ENCODE results near the gene SLC25A26. TPM values are rescaled to one million over a fixed set of nuclear protein-coding genes. Genes with fewer than 3 reads are reported as not detected.
"Not testable (repeated sequence)": the region's sequence is repeated elsewhere in the genome, so short reads cannot be mapped to it uniquely, and the experiment has no call there.

Gene SLC25A26
- total RNA-seq, 2 donors from 2014 or later: 13.0 to 16.4 TPM

DNA sequence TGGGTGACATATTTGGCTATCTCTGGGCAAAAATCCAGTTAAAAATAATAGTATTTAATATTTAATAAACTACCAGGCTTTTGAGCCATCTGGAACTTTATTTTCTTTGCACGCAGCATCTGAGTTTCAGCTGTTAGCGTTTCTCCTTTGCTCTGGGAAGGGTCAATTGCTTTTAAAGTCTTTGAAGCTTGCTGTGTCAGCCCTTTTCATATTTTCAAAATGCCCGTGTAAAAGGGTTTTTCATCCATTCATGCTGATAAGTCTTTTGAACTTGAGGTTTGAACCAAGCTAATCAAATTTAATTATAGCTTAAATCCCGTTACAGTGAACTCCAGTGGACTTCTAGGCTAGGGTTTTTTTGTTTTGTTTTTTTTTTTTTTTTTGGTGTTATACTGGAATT is 79.1 kb downstream of the SLC25A26 start:
- intact Hi-C loops (cut with DNase I): loop anchor here in 1 of 2 donors (10.0 kb wide), 1 partner anchor 85 kb away; no protein-coding TSS in a partner anchor
- no peak for DNase-seq (ENCODE audit: low spot score)

DNA sequence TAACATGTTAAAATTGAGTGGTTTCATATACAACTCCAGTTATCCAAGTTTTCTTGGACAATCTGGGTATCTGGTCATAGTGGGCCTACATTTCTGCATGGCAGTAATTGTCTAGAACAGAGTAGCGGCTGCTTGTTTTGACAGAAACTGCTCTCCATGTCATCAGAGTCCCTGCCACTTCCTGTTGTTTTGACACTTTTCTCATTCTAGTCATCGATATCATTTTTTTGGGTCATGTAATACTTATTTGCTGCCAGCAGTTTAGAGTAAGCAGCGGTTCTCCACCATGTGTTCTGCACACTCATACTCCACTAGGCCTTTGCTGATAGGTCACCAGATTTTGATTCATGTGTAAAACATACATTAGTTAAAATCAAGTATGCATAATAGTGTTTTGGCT is 81.5 kb downstream of the SLC25A26 start:
- intact Hi-C loops (cut with DNase I): no loop called here
- DNase-seq (ENCODE audit: low spot score): no peak

DNA sequence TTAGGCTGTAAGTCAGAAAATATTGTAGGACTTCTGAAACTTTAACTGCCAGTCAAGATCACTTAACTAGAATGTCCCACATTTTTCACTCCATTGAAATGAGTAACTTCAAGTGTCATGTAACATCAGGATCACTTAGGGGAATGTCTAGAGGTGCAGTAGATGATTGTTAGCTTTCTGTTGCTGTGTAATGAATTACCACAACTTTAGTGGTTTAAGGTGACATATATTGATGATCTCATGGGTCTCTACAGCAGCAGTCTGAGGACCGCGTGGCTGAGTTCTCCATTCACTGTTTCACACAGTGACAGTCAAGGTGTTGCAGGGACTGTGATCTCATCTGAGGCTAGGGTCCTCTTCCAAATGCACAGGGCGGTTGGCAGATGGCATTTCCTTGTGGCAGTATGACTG is 82.7 kb downstream of the SLC25A26 start:
- intact Hi-C loops (cut with DNase I): no loop called here
- no peak for DNase-seq (ENCODE audit: low spot score)

DNA sequence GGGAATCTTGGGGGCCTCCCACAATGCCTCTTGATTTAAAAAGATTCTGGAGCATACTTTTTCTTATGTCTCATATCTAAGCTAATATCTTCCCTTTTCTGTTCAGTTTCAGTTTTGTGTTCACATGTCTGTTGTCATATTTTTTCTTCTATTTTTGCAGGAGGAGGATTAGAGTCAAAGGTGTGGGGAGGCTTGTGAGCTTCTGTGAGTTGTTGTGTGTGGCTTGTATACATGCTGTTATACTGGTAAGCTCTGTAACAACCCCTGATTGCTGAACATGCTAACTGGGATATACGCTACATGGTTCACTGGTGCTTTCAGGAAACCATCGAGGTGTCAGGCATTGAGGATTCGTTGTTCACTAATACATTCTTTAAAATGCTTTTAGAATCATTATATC is 83.5 kb downstream of the SLC25A26 start:
- intact Hi-C loops (cut with DNase I): no loop called here
- DNase-seq (ENCODE audit: low spot score): no peak

DNA sequence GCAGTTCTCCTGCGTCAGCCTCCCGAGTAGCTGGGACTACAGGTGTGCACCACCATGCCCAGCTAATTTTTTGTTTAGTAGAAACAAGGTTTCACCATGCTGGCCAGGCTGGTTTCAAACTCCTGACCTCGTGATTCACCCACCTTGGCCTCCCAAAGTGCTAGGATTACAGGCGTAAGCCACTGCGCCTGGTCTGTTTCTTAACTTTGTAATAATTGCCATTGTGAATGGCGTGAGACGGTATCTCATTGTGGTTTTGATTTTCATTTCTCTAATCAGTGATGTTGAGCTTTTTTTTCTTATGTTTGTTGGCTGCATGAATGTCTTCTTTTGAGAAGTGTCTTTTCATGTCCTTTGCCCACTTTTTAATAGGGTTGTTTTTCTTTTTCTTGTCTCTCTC is 85.3 kb downstream of the SLC25A26 start:
- DNase-seq (ENCODE audit: low spot score); intact Hi-C loops (cut with DNase I): not testable (repeated sequence)

DNA sequence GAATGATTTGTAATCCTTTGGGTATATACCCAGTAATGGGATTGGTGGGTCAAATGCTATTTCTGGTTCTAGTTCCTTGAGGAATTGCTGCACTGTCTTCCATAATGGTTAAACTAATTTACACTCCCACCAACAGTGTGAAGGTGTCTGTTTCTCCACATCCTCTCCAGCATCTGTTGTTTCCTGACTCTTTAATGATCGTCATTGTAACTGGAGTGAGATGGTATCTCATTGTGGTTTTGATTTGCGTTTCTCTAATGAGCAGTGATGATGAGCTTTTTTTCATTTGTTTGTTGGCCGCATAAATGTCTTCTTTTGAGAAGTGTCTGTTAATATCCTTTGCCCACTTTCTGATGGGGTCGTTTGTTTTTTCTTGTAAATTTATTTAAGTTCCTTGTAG is 86.2 kb downstream of the SLC25A26 start:
- intact Hi-C loops (cut with DNase I): not testable (repeated sequence)

DNA sequence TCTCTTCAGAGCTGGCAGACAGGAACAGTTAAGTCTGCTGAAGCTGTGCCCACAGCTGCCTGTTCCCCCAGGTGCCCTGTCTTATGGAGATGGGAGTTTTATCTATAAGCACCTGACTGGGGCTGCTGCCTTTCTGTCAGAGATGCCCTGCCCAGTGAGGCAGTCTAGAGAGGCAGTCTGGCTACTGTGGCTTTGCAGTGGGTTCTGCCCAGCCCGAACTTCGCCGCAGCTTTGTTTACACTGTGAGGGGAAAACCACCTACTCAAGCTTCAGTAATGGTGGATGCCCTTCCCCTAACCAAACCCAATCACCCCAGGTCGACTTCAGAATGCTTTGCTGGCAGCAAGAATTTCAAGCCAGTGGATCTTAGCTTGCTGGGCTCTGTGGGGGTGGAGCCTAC is 91.2 kb downstream of the SLC25A26 start:
- DNase-seq (ENCODE audit: low spot score): no peak
- intact Hi-C loops (cut with DNase I): no loop called here

More for the DNA sequence above, 86.2 kb downstream of the SLC25A26 start:
- not testable (repeated sequence) for DNase-seq (ENCODE audit: low spot score)

DNA sequence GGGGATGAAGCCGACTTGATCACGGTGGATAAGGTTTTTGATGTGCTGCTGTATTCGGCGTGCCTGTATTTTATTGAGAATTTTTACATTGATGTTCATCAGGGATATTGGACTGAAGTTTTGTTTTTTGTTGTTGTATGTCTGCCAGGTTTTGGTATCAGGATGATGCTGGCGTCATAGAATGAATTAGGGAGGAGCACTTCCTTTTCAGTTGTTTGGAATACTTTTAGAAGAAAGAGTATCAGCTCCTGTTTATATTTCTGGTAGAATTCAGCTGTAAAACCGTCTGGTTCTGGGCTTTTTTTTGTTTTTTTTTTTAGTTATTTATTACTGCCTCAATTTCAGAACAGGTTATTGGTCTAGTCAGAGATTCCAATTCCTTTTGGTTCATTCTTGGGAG is 93.7 kb downstream of the SLC25A26 start:
- intact Hi-C loops (cut with DNase I): no loop called here
- no peak for DNase-seq (ENCODE audit: low spot score)

DNA sequence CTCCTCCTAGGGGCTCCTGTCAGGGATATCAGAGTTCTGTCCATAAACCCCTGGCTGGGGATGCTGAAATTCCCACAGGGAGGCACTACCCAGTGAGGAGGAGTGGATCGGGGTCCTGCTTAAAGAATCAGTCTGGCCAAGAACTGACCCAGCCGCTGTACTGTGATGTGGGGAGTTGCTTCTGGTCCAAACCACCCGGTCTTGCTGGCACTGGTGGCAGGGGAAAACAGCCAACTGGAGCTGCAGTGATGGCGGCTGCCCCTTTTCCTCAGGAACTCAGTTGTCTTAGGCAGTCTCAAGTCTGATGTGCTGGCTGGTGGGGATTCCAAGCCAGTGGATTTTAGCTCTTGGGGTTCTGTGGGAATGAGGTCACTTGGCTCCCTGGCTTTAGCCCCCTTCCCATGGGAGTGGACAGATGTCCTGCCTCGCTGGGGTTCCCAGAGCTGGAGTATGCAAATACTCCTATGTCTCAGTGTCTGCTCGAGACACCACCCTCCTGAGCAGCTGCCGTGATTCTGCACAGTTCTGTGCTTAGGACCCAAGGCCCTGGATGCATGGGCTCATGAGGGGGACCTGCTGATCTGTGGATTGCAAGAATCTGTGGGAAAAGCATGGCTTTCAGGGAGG is 97.1 kb downstream of the SLC25A26 start:
- intact Hi-C loops (cut with DNase I): loop anchor here in 1 of 2 donors (5.0 kb wide), 1 partner anchor 866 kb away; no protein-coding TSS in a partner anchor
- no peak for DNase-seq (ENCODE audit: low spot score)

DNA sequence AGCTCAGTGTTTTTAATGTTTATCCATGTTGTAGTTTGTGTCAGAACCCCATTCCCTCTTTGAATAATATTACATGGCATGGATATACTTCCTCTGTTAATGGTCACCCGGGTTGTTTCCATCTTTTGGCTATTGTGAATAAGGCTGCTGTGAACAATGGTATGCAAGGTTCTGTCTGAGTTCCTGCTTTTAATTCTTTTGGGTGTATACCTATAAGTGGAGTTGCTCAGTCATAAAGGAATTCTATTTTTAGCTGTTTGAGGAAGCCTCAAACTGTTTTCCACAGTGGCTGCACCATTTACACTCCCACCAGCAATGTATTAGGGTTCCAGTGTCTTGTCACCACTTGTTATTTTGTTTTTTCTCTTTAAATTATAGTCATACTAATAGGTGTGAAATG is 99.6 kb downstream of the SLC25A26 start:
- no peak for DNase-seq (ENCODE audit: low spot score)
- intact Hi-C loops (cut with DNase I): no loop called here

DNA sequence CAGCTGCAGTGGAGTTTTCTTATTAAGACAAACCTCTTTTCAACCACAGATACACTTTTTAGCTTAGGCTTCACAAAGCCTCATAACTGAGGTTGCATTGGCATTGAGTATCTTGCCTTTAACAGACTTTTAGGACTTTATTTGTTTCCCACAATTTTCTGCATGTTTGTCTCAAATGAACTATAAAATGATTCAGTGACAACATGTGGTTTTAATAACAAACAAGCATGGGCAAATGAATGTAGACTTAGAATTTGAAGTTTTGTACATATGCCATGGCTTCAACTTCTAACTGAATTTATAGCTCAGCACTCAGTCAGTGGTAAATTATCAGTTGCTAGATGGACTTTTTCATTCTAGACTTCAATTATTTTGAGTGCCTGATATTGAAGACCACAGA is 101.6 kb downstream of the SLC25A26 start:
- intact Hi-C loops (cut with DNase I): no loop called here

DNA sequence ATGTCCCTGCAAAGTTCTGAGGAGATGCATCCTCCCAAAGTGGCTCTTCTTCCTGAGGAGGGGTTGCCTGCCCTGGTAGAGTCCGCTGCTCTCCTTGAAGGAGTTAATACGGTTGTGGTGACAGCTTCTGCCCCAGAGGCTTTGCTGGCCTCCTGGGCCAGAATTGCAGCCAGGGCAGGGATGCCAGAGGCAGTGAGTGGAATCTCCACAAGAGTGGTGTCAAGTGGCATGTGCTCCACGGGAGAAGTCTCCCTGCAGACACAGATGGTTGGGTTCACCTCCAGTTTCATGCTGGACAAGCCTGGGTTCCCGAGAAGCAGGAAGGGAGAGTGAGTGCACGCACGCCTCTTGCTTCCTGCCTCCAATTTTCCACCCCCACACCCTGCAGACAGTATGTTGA is 105.5 kb downstream of the SLC25A26 start:
- DNase-seq (ENCODE audit: low spot score): no peak
- intact Hi-C loops (cut with DNase I): no loop called here

More for the DNA sequence above, 101.6 kb downstream of the SLC25A26 start:
- no peak for DNase-seq (ENCODE audit: low spot score)

DNA sequence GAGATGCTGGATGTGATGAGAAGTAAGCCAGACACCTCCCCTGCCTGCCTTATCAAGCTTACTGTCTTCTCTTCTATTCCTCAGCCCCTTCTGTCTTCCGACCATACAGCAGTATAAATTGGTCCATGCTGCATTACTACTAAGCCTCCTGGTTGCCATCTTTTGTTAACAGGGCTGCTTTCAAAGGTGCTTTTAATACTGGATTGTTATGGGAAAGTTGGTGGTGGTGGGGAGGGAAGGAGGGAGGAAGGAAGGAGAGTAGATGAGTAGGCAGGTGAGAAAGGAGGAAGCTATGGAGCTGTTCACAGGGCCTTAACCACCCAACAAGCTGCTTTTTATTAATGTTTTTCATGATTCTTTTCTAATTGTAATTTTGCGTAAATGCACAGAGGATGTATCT is 114.9 kb downstream of the SLC25A26 start:
- intact Hi-C loops (cut with DNase I): no loop called here
- DNase-seq (ENCODE audit: low spot score): no peak

DNA sequence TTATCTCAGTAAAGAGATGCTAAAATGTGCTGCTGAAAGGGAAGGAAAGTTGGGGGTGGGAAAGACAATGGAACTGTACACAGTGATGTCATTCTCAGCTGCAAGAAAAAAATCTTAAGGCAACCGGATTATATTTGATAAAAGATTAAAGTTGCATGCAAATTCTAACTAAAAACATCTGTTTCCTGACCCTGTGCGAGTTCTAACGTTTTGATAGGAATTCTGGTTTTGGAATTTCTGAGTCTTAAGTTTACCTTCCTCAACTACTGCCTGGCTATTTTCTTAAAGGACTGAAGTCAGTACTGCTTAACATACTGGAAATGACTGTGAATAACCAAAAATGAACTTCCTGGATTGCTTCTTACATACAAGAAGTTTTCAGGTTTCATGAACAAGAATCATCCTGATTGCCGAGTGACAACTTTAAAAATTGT is 115.5 kb downstream of the SLC25A26 start:
- intact Hi-C loops (cut with DNase I): no loop called here
- DNase-seq (ENCODE audit: low spot score): no peak

DNA sequence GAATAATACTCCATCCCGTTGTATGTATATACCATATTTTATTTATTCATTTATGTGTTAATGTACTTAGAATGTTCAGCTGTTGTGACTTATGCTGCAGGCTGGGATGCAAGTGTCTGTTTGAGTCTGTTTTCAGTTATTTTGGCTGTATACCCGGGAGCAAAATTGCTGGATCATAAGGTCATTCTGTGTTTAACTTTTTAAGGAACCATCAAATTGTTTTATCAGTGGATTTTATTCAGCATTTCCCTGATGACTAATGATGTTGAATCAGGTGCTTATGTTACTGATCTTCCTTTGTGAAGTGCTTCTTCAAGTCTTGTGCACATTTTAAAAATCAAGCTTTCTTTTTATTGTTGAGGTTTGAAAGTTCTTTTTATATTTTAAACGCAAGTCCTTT is 118.1 kb downstream of the SLC25A26 start:
- DNase-seq (ENCODE audit: low spot score): no peak
- intact Hi-C loops (cut with DNase I): no loop called here

DNA sequence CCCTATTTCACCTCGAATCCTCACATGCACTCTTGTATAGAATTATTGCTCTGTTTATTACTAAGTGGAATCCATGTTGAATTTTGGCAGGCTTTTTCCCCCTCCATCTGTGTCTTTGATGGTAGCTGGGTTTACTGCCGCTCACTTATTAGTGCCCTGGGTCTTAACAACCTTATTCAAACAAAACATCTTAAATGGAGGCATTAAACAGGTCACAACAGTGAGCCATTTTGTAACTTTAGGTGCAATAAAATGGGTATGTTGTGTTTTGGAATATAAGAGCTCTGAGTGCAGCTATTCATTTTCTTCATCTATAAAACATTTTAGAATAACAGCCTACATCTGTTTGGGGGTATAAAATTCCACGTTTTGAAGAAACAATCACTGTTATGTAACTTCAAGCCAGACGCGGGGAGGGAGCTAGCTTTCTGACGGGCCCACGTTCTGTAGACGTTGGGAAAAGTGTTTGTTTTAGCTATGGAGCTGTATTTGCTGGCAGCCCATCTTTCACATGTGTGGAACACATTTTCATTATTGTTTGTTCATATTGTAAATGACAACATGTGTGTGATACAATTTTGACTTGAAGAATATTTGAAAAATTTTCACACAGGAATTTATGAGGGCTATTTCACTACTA is 122.0 kb downstream of the SLC25A26 start:
- intact Hi-C loops (cut with DNase I): no loop called here
- no peak for DNase-seq (ENCODE audit: low spot score)

DNA sequence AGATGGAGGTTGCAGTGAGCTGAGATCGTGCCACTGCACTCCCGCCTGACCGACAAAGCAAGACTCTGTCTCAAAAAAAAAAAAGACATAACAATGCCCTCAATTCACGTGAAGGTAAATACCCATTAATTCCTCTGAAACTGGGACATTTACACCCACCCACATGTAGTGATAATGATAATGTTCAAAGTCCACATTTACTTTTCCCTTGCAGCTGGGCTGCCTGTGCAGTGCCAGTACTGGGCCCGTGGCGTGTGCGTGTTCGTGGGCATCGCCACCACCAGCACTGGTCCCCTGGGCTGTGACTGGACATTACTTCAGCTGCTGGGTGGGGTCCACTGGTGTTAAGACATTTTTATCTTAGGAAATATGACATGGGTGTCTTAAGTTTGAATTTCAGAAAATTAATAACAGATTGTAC is 123.6 kb downstream of the SLC25A26 start:
- intact Hi-C loops (cut with DNase I): no loop called here
- DNase-seq (ENCODE audit: low spot score): no peak

DNA sequence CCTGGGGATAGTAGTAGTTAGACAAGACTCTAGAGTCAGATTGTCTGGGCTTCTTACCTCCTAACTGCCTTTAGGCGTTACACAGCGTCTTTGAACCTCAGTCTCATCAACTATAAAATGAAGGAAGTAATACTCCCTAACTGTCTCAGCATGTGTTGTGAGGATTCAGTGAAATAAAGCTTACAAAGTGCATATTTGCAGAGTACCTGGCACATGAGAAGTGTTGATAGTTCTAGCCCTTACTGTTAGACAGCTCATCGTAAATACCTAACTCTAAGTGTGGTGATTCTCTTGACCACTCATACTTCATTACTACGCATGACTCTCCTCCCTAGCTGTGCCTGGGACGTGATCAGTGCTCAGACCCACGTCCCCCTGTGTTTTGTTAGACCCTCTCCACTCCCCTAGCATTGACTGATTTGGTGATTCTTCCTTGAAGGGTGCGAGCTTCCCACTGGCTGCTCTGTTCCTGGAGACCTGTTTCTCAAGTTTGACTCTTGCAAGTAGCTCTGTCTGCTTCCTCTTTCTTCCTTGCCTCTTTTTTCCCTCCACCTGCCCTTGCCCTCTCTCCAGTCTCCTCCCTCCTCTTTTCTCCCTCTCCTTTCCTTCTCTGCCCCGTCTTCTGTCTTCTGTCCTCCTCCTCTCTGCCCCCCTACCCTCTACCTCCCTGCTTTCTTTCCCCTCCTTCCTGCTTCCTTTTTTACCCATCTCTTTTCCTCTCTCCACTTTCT is 124.2 kb downstream of the SLC25A26 start:
- intact Hi-C loops (cut with DNase I): no loop called here

DNA sequence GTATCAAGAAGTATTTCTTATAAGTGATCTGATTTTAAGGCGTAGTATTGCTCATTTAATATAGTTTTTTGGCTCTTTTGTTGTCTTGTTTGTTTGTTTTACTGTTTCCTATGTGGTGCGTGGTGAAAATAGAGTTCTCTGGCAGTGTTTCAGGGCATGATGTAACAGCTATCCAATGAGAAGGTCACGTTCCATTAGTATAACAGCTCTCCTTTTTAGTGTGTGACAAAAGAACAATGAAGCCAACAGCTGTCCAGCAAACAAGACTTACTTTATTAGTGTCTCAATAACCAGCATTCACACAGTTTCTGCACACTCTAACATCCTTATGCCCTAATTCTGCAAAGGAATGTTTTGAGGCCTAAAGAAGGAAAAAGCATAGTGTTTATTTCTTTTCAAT is 127.9 kb downstream of the SLC25A26 start:
- no peak for DNase-seq (ENCODE audit: low spot score)
- intact Hi-C loops (cut with DNase I): no loop called here

More for the DNA sequence above, 124.2 kb downstream of the SLC25A26 start:
- no peak for DNase-seq (ENCODE audit: low spot score)

DNA sequence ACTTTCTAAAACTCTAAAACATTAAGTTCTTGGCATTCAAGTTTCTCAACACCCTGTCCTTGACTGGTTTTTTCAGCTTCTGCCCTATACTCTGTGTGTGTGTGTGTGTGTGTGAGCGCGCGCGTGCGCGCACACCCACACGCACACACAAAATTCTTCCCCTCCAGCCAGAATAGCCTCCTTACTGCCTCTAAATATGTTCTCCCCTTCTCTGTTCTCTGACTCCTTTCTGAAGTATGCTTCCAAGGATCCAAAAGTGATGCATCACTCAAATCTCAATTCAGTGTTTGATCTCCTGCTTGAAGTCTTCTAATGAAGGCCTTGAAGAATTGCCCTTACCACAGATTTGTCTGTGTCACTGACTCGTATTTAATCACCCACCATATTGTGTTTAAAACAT is 129.8 kb downstream of the SLC25A26 start:
- intact Hi-C loops (cut with DNase I): no loop called here

More for the DNA sequence above, 129.8 kb downstream of the SLC25A26 start:
- no peak for DNase-seq (ENCODE audit: low spot score)

All from posterior vena cava (tissue), 2 donors.